Neural crest cell (in vitro differentiated cells): Measurements from ENCODE around the gene GABPB1. TPM values are rescaled to one million over a fixed set of nuclear protein-coding genes. Genes with fewer than 3 reads are reported as not detected.
A peak's percentile ranks its signal among the peaks of the same experiment; 100 is the strongest.

Experiments used
- DNase-seq: peaks from one replicate; pipeline ENCODE4 v3.0.0; 2021; ENCODE audit warnings: low read depth, mixed read lengths, low spot score
- H3K27ac Mint-ChIP-seq: one replicate; pipeline ENCODE4 v1.8.0; 2021; ENCODE audit warnings: mild to moderate bottlenecking, mixed read lengths; ENCODE audit not compliant: unreplicated experiment
- H3K27me3 Mint-ChIP-seq: 2 replicates; pipeline ENCODE4 v1.8.0; 2021; ENCODE audit warnings: low read depth, mild to moderate bottlenecking, mixed read lengths
- H3K36me3 Mint-ChIP-seq: 2 replicates; pipeline ENCODE4 v1.8.0; 2021; ENCODE audit warnings: low read depth, mild to moderate bottlenecking, mixed read lengths
- H3K4me1 Mint-ChIP-seq: 2 replicates; pipeline ENCODE4 v1.8.0; 2021; ENCODE audit warnings: mixed read lengths
- H3K4me3 Mint-ChIP-seq: one replicate; pipeline ENCODE4 v1.8.0; 2021; ENCODE audit warnings: mild to moderate bottlenecking, mixed read lengths
- H3K9me3 Mint-ChIP-seq: 2 replicates; pipeline ENCODE4 v1.8.0; 2021; ENCODE audit warnings: mixed read lengths
- total RNA-seq: library from RNA; stranded (reverse); gene quantifications from 2 replicates; pipeline ENCODE4 v1.2.1, GENCODE V29; 2021
- TF ChIP-seq, protein P1 (sequence below): fragments of 200-600 bp; sonication (generic); conservative IDR thresholded peaks from 2 replicates; pipeline ENCODE4 v1.5.0; 2021; ENCODE audit warnings: antibody characterized with exemption, mild to moderate bottlenecking

GABPB1 gene
- total RNA-seq, 1 donor from 2014 or later: 37.8 TPM

GRCh38 chr15:50321680-50322210 is 33.3 kb downstream of the GABPB1 start:
- no peaks in the 10 kb centered on the region for H3K9me3 Mint-ChIP-seq
- no peak overlapping the region for H3K4me3 Mint-ChIP-seq
- no peak for DNase-seq
- H3K27me3 Mint-ChIP-seq: no peaks in the 10 kb centered on the region
- H3K36me3 Mint-ChIP-seq: no peaks in the 10 kb centered on the region
- H3K4me1 Mint-ChIP-seq: peaks cover 4% of the 10 kb centered on the region
- no peak overlapping the region for H3K27ac Mint-ChIP-seq
- TF ChIP-seq, protein P1, sequence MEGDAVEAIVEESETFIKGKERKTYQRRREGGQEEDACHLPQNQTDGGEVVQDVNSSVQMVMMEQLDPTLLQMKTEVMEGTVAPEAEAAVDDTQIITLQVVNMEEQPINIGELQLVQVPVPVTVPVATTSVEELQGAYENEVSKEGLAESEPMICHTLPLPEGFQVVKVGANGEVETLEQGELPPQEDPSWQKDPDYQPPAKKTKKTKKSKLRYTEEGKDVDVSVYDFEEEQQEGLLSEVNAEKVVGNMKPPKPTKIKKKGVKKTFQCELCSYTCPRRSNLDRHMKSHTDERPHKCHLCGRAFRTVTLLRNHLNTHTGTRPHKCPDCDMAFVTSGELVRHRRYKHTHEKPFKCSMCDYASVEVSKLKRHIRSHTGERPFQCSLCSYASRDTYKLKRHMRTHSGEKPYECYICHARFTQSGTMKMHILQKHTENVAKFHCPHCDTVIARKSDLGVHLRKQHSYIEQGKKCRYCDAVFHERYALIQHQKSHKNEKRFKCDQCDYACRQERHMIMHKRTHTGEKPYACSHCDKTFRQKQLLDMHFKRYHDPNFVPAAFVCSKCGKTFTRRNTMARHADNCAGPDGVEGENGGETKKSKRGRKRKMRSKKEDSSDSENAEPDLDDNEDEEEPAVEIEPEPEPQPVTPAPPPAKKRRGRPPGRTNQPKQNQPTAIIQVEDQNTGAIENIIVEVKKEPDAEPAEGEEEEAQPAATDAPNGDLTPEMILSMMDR: no peak

DNA sequence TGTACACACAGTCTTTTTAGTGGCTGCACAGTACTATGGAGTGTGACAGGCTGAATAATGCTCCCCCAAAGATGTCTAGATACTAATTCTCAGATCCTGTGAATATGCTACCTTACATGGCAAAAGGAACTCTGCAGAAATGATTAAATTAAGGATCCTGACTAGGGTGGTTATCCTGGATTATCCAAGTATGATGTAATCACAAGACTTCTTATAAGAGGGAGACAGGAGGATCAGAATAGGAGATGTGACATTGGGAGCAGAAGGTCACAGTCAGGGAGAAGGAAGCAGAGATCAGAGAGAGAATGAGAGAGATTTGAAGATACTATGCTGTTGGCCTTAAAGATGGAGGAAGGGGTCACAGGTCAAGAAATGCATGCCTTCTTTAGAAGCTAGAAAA is 34.5 kb downstream of the GABPB1 start:
- Mint-ChIP-seq H3K27me3 (no peaks in the 10 kb centered on the region), H3K27ac (no peak overlapping the region), H3K4me3 (no peak overlapping the region), H3K36me3 (no peaks in the 10 kb centered on the region), H3K9me3 (no peaks in the 10 kb centered on the region), H3K4me1 (peaks cover 4% of the 10 kb centered on the region)
- DNase-seq: no peak
- TF ChIP-seq, protein P1: no peak

- H3K27ac Mint-ChIP-seq: no peak overlapping the region
- peaks cover 2% of the 10 kb centered on the region for H3K9me3 Mint-ChIP-seq
- TF ChIP-seq, protein P1: no peak
- DNase-seq: no peak
- peaks cover 4% of the 10 kb centered on the region for H3K4me1 Mint-ChIP-seq
- H3K36me3 Mint-ChIP-seq: no peaks in the 10 kb centered on the region
- H3K27me3 Mint-ChIP-seq: no peaks in the 10 kb centered on the region
- no peak overlapping the region for H3K4me3 Mint-ChIP-seq
Observed at GRCh38 chr15:50318697-50319096, 36.3 kb downstream of the GABPB1 start.

- DNase-seq: no peak
- H3K27ac Mint-ChIP-seq: no peak overlapping the region
- H3K4me3 Mint-ChIP-seq: no peak overlapping the region
- no peaks in the 10 kb centered on the region for H3K36me3 Mint-ChIP-seq
- peaks cover 2% of the 10 kb centered on the region for H3K9me3 Mint-ChIP-seq
- TF ChIP-seq, protein P1: peak; percentile 89
- no peaks in the 10 kb centered on the region for H3K27me3 Mint-ChIP-seq
- H3K4me1 Mint-ChIP-seq: peaks cover 4% of the 10 kb centered on the region
Observed at GRCh38 chr15:50315814-50316630, 39.0 kb downstream of the GABPB1 start.

- Mint-ChIP-seq H3K9me3 (peaks cover 7% of the 10 kb centered on the region), H3K36me3 (peaks cover 16% of the 10 kb centered on the region)
Observed at GRCh38 chr15:50312636-50313035, 42.4 kb downstream of the GABPB1 start.

More at GRCh38 chr15:50312636-50313035, 42.4 kb downstream of the GABPB1 start:
- no peak for DNase-seq
- no peaks in the 10 kb centered on the region for H3K27me3 Mint-ChIP-seq
- no peak overlapping the region for H3K27ac Mint-ChIP-seq
- H3K4me1 Mint-ChIP-seq: no peaks in the 10 kb centered on the region
- H3K4me3 Mint-ChIP-seq: no peak overlapping the region
- TF ChIP-seq, protein P1: no peak
